Parathyroid adenoma (tissue), 2 donors: ENCODE measurements around the gene SPRTN.

ENCODE experiments used
- H2AFZ ChIP-seq: fragments of 300-600 bp; sonication (generic); one replicate; pipeline ENCODE4 v1.7.0; 2017; ENCODE audit warnings: antibody characterized with exemption, mild to moderate bottlenecking
- H3K27ac ChIP-seq: fragments of 300-600 bp; sonication (generic); one replicate; pipeline ENCODE4 v1.7.0; 2017
- H3K27me3 ChIP-seq: fragments of 300-600 bp; sonication (generic); one replicate; pipeline ENCODE4 v1.7.0; 2017; ENCODE audit warnings: low read length; ENCODE audit not compliant: control insufficient read depth, insufficient read depth
- H3K36me3 ChIP-seq: fragments of 300-600 bp; sonication (generic); one replicate; pipeline ENCODE4 v1.7.0; 2017; ENCODE audit warnings: low read length; ENCODE audit not compliant: control insufficient read depth, insufficient read depth
- H3K4me1 ChIP-seq: fragments of 300-600 bp; sonication (generic); one replicate; pipeline ENCODE4 v1.7.0; 2017; ENCODE audit warnings: control low read depth
- H3K4me2 ChIP-seq: fragments of 300-600 bp; sonication (generic); one replicate; pipeline ENCODE4 v1.7.0; 2017; ENCODE audit warnings: low read length
- H3K4me3 ChIP-seq: fragments of 300-600 bp; sonication (generic); one replicate; pipeline ENCODE4 v1.7.0; 2017; ENCODE audit warnings: low read depth, low read length
- H3K79me2 ChIP-seq: fragments of 300-600 bp; sonication (generic); one replicate; pipeline ENCODE4 v1.7.0; 2017; ENCODE audit warnings: control low read depth
- H3K9ac ChIP-seq: fragments of 300-600 bp; sonication (generic); one replicate; pipeline ENCODE4 v1.7.0; 2017; ENCODE audit warnings: mild to moderate bottlenecking
- H3K9me3 ChIP-seq: fragments of 300-600 bp; sonication (generic); one replicate; pipeline ENCODE4 v1.7.0; 2017; ENCODE audit warnings: low read length; ENCODE audit not compliant: control insufficient read depth
- TF ChIP-seq, protein P1 (sequence below): fragments of 300-600 bp; sonication (generic); IDR thresholded peaks from one replicate; pipeline ENCODE4 v1.7.0; 2017; ENCODE audit warnings: antibody characterized with exemption, mild to moderate bottlenecking
- donor health status: primary hyperparathyroidism.

Gene SPRTN

DNA sequence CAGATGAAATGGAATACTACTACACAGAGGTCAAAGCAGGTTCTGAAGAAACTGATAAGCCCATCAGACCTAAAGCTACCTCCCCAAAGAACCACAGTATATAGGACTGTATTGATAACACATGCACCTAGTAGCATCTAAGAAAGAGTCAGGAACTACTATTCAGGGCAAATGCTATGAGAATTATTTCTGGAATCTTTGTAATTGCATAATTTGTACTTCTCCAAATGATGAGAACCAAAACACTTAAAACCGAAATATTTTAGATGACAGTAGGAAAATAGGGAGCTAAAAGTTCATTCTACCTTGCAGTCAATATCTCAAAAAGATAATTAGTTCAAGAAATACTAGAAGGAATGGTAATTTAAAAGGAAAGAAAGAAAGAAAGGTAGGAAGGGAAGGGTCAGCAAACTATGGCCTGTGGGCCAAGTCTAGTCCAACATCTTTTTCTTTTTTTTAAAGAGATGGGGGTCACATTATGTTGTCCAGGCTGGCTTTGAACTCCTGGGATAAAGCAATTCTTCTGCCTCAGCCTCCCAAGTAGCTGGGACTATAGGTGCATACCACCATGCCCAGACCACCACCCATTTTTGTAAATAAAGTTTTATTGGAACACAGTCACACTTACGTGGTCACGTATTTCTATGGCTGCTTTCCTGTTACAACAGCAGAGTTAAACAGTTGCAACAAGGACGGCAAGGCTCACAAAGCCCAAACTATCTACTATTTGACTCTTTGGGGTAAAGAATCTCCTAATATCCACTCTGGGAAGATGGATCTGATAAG lies 60.0 kb downstream of the SPRTN start:
- no peaks in the 10 kb centered on the region for H3K36me3 ChIP-seq
- H2AFZ ChIP-seq = no peak overlapping the region
- H3K9ac ChIP-seq = no peak overlapping the region
- H3K27me3 ChIP-seq = no peaks in the 10 kb centered on the region
- no peaks in the 10 kb centered on the region for H3K9me3 ChIP-seq
- H3K4me2 ChIP-seq = no peak overlapping the region
- H3K4me1 ChIP-seq = no peaks in the 10 kb centered on the region
- TF ChIP-seq, protein P1, sequence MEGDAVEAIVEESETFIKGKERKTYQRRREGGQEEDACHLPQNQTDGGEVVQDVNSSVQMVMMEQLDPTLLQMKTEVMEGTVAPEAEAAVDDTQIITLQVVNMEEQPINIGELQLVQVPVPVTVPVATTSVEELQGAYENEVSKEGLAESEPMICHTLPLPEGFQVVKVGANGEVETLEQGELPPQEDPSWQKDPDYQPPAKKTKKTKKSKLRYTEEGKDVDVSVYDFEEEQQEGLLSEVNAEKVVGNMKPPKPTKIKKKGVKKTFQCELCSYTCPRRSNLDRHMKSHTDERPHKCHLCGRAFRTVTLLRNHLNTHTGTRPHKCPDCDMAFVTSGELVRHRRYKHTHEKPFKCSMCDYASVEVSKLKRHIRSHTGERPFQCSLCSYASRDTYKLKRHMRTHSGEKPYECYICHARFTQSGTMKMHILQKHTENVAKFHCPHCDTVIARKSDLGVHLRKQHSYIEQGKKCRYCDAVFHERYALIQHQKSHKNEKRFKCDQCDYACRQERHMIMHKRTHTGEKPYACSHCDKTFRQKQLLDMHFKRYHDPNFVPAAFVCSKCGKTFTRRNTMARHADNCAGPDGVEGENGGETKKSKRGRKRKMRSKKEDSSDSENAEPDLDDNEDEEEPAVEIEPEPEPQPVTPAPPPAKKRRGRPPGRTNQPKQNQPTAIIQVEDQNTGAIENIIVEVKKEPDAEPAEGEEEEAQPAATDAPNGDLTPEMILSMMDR = no peak
- H3K27ac ChIP-seq = no peak overlapping the region
- peaks cover 6% of the 10 kb centered on the region for H3K79me2 ChIP-seq
- H3K4me3 ChIP-seq = no peak overlapping the region

DNA sequence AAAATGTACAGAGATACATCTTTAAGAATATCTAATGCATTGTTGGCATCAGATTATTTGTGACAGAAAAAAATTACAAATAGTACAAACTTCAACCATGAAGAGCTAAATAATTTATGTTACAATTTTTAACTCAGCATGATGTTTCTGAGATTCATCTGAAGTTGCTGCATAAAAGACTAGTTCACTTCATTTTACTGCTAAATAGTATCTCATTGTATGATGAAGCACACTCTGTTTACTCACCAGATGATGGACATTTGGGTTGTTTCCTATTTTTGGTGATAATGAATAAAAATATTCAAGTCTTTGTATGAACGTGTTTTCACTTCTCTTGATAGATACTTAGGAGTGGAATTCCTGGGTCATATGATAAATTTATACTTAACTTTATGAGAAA lies 63.4 kb downstream of the SPRTN start:
- no peaks in the 10 kb centered on the region for H3K4me1 ChIP-seq
- H3K9me3 ChIP-seq = no peaks in the 10 kb centered on the region
- H3K27me3 ChIP-seq = no peaks in the 10 kb centered on the region
- H3K9ac ChIP-seq = no peak overlapping the region
- H3K79me2 ChIP-seq = peaks cover 9% of the 10 kb centered on the region
- no peak overlapping the region for H3K4me3 ChIP-seq
- H3K27ac ChIP-seq = no peak overlapping the region
- no peaks in the 10 kb centered on the region for H3K36me3 ChIP-seq
- no peak overlapping the region for H2AFZ ChIP-seq
- no peak overlapping the region for H3K4me2 ChIP-seq
- TF ChIP-seq, protein P1 = no peak

DNA sequence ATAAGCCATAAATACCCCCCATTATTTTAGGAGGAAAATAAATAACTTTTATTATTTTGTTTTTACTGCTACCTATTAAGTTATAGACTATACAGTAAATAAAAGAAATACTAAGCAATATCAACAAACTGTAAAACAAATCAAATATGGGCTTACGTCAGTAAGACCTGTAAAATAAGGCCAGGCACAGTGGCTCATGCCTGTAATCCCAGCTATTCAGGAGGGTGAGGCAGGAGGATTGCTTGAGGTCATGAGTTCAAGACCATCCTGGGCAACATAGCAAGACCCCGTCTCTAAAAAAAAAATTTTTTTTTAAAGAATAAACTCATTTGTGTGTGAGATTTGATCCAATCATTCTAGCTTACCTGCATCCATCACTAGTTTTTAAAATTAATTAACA lies 66.2 kb downstream of the SPRTN start:
- Histone ChIP-seq H3K4me1 (no peaks in the 10 kb centered on the region), H3K4me2 (no peak overlapping the region), H3K36me3 (no peaks in the 10 kb centered on the region), H3K9ac (no peak overlapping the region), H3K27me3 (no peaks in the 10 kb centered on the region), H3K4me3 (no peak overlapping the region), H3K79me2 (peaks cover 12% of the 10 kb centered on the region), H3K27ac (no peak overlapping the region), H3K9me3 (no peaks in the 10 kb centered on the region), H2AFZ (no peak overlapping the region)
- TF ChIP-seq, protein P1 = no peak
